A549 (cell line): ENCODE data around the gene CHAC2.

Experiments used
- CTCF ChIP-seq: fragments of >200 bp; sonication (Bioruptor Twin); formaldehyde crosslinking; IDR thresholded peaks from 3 replicates; pipeline ENCODE4 v1.5.1; 2016
- JUN ChIP-seq, 2 experiments: fragments of >200 bp; sonication (Bioruptor Twin); formaldehyde crosslinking; IDR thresholded peaks; 2 replicates in 1 of 2; 3 replicates in 1 of 2; pipeline ENCODE4 v1.6.1; 2016 to 2017
- POLR2A ChIP-seq: IDR thresholded peaks from 2 replicates; pipeline ENCODE4 v1.6.1; 2012; ENCODE audit warnings: mild to moderate bottlenecking, low read length
- REST ChIP-seq: fragments of 200-600 bp; sonication (generic); IDR thresholded peaks from 2 replicates; pipeline ENCODE4 v1.6.1; 2016; ENCODE audit warnings: antibody characterized with exemption, mild to moderate bottlenecking, moderate library complexity

GRCh38 chr2:53793821-53794220 lies 26.2 kb downstream of the CHAC2 start:
- no peak for TF ChIP-seq CTCF
- no peak for TF ChIP-seq POLR2A
- no peak for TF ChIP-seq REST
- TF ChIP-seq JUN (IDR thresholded peaks at IDR 0.05): no peak
